Body of pancreas (tissue), 4 donors: Measurements from ENCODE around the gene NEURL4.

Experiments
- POLR2A ChIP-seq, 3 donors: fragments of 450-650 bp; IDR thresholded peaks; one replicate each; pipeline ENCODE4 v1.6.1; 2016; ENCODE audit warnings: antibody characterized with exemption in 3 of 3, mild to moderate bottlenecking in 2 of 3
- TF ChIP-seq, protein P1 (sequence below), 7 experiments: fragments of 450-650 bp in 4 of 7; fragments of 200-600 bp in 3 of 7; sonication (generic) in 3 of 7; IDR thresholded peaks; one replicate each; pipeline ENCODE4 v1.5.1; 2016 to 2019; ENCODE audit warnings: antibody characterized with exemption in 7 of 7

DNA sequence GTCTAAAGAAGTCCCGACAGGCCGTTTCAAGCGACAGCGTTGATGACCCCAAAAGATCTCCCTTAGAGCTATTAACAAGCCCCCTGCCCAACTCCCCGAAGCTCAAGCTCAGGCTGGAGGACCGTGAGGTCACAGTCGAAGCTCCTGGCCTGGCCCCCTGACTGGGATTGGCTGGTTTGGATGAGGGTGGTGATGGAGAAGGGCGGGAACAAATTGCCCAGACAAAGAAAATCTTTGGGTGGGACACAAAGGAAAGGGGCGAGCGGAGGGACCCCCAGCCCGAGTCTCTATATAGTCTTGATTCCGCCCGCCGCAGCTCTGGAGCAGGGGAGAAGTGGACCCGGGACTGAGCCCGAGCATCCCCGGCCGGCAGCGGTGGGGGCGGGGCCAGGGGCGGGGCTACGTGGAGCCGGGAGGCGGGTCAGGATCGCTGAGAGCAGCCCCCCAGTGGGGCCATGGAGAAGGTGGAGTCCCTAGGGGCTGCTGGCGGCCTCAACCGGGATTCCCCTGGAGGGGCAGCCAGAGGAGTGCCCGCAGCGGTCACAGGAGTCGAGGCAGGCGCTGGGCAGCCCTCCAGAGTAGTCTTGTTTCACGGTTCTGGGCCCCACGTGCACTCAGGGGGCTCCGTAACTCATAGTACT, 982 bp upstream of the NEURL4 start:
- TF ChIP-seq, protein P1, sequence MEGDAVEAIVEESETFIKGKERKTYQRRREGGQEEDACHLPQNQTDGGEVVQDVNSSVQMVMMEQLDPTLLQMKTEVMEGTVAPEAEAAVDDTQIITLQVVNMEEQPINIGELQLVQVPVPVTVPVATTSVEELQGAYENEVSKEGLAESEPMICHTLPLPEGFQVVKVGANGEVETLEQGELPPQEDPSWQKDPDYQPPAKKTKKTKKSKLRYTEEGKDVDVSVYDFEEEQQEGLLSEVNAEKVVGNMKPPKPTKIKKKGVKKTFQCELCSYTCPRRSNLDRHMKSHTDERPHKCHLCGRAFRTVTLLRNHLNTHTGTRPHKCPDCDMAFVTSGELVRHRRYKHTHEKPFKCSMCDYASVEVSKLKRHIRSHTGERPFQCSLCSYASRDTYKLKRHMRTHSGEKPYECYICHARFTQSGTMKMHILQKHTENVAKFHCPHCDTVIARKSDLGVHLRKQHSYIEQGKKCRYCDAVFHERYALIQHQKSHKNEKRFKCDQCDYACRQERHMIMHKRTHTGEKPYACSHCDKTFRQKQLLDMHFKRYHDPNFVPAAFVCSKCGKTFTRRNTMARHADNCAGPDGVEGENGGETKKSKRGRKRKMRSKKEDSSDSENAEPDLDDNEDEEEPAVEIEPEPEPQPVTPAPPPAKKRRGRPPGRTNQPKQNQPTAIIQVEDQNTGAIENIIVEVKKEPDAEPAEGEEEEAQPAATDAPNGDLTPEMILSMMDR (IDR thresholded peaks at IDR 0.05): no peak
- TF ChIP-seq POLR2A (IDR thresholded peaks at IDR 0.05): no peak
